Brain microvascular endothelial cell (primary cell): Measurements from ENCODE around the gene DEFB121.

Experiments
- DNase-seq: peaks from one replicate; pipeline ENCODE4 v3.0.0-alpha.2; 2020
- H3K27ac ChIP-seq: fragments of 250-450 bp; sonication (Bioruptor Pico); 2 replicates; pipeline ENCODE4 v1.5.1; 2020; ENCODE audit warnings: mild to moderate bottlenecking, moderate library complexity
- H3K27me3 ChIP-seq: fragments of 250-450 bp; sonication (Bioruptor Pico); replicated peaks from 2 replicates; pipeline ENCODE4 v1.5.1; 2020; ENCODE audit warnings: mild to moderate bottlenecking
- H3K36me3 ChIP-seq: fragments of 250-450 bp; sonication (Bioruptor Pico); replicated peaks from 2 replicates; pipeline ENCODE4 v1.5.1; 2020; ENCODE audit warnings: mild to moderate bottlenecking
- H3K4me3 ChIP-seq: 2 replicates; pipeline ENCODE4 v1.5.1; 2011; ENCODE audit warnings: low read depth, mild to moderate bottlenecking, control low read depth, low read length, moderate library complexity
- in situ Hi-C: cut with HindIII; loops from 2 replicates; pipeline ENCODE4 v1.10.0; 2017; ENCODE audit warnings: low sequenced_read_pairs, low pct_ligation_motif_present
- TF ChIP-seq, protein P1 (sequence below): IDR thresholded peaks from 2 replicates; pipeline ENCODE4 v1.5.1; 2011; ENCODE audit warnings: low read depth, mild to moderate bottlenecking, moderate library complexity, low read length, control low read depth, inconsistent platforms; ENCODE audit errors: missing control alignments

The DEFB121 gene, protein sequence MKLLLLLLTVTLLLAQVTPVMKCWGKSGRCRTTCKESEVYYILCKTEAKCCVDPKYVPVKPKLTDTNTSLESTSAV

DNA sequence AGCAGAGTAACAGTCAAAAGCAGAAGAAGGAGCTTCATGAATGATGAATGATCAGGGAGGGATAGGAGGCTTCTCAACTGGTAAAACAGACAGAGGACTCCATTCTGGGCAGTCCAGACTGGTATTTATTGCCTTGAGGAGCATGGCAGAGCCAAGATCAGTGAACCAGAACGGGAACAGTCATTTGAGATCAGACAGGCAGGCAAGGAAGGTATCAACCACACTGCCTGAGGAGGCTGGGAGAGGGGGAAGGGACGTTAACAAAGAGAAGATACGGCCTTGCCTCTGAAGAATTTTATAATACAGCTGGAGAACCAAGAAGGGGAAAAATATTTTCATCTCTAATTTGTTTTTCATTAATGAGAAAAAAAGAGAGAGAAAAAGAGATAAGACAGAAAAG lies at the start of gene DEFB121:
Gene DEFB121 (minus strand): TSS at position 101 of the 400 bp plus-strand sequence. CDS start 63 bp downstream, at position 38.
- Histone ChIP-seq H3K27ac (no peak within 1 kb of the TSS), H3K4me3 (no peak within 1 kb of the TSS), H3K27me3 (no peaks in the 10 kb centered on the region), H3K36me3 (no peaks in the 10 kb centered on the region)
- TF ChIP-seq, protein P1, sequence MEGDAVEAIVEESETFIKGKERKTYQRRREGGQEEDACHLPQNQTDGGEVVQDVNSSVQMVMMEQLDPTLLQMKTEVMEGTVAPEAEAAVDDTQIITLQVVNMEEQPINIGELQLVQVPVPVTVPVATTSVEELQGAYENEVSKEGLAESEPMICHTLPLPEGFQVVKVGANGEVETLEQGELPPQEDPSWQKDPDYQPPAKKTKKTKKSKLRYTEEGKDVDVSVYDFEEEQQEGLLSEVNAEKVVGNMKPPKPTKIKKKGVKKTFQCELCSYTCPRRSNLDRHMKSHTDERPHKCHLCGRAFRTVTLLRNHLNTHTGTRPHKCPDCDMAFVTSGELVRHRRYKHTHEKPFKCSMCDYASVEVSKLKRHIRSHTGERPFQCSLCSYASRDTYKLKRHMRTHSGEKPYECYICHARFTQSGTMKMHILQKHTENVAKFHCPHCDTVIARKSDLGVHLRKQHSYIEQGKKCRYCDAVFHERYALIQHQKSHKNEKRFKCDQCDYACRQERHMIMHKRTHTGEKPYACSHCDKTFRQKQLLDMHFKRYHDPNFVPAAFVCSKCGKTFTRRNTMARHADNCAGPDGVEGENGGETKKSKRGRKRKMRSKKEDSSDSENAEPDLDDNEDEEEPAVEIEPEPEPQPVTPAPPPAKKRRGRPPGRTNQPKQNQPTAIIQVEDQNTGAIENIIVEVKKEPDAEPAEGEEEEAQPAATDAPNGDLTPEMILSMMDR: no peak
- no peak for DNase-seq
- in situ Hi-C loops: no loop called here

DNA sequence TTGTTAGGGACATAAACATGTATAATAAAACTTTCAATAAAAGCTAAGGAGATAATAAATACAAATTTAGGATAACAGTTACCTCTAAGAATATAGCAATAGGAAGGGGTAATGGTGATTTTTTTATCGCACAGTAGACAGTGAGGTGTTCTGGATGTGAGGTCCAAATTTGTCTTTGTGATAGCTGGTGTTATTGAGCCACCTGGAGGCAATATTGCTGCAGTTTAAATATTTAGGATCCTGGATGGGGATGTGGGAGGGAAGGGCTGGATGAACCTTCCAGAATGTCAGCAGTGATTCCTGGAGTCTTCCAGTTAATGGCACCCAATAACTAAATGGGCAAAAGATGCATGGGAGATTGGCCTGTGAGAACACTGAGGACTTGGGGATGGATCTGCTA lies 48.3 kb upstream of the DEFB121 start:
- Histone ChIP-seq H3K36me3 (no peaks in the 10 kb centered on the region), H3K27ac (no peak overlapping the region), H3K27me3 (no peaks in the 10 kb centered on the region), H3K4me3 (no peak overlapping the region)
- in situ Hi-C loops: no loop called here
- TF ChIP-seq, protein P1: no peak
- DNase-seq: no peak

DNA sequence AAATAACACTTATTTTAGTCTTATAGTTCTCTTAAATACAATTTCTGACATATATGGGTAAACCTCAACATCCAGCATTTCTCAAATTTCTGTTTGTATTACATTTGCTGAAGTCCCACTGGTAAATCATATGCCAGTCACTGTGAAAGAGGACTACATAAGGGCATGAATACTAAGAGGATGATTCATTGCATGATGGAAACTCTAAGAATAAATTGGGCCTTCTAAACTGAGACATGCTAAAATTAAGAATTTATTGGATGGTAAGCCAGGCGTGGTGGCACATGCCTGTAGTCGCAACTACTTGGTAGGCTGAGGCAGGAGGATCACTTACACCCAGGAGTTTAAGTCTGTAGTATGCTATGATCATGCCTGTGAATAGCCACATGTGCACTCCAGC lies 46.6 kb upstream of the DEFB121 start:
- in situ Hi-C loops: no loop called here
- DNase-seq: no peak
- Histone ChIP-seq H3K36me3 (no peaks in the 10 kb centered on the region), H3K4me3 (no peak overlapping the region), H3K27ac (no peak overlapping the region), H3K27me3 (no peaks in the 10 kb centered on the region)
- TF ChIP-seq, protein P1: no peak

DNA sequence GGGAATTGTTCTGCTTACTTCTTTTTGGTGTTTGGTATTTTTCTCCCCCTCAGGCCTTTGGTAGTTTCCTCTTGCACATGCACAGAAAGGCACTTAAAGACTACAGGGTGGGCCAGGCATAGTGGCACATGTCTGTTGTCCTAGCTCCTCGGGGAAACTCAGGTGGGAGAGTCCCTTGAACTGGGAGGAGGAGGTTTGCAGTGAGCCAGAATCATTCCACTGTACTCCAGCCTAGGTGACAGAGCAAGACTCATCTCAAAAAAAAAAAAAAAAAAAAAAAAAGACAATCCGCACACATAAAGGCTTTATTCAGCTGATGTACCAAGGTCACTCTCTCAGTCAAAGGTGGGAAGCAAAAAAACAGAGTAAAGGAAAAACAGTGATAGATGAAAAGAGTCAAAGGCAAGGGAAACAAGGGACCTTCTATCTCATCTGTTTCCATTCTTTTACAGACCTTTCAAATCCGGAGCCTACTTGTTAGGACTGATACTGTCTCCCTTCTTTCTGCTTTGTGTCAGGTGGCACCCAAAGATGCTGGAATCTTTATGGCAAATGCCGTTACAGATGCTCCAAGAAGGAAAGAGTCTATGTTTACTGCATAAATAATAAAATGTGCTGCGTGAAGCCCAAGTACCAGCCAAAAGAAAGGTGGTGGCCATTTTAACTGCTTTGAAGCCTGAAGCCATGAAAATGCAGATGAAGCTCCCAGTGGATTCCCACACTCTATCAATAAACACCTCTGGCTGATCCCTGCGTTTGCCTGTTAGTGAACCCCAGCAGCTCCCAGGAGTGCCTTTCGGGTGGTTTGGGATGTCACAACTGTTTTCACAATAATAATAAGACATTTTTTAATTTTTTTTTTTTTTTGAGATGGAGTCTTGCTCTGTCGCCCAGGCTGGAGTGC lies 43.7 kb upstream of the DEFB121 start:
- Histone ChIP-seq H3K27ac (no peak overlapping the region), H3K27me3 (no peaks in the 10 kb centered on the region), H3K36me3 (no peaks in the 10 kb centered on the region), H3K4me3 (no peak overlapping the region)
- no peak for DNase-seq
- in situ Hi-C loops: no loop called here
- TF ChIP-seq, protein P1: no peak

DNA sequence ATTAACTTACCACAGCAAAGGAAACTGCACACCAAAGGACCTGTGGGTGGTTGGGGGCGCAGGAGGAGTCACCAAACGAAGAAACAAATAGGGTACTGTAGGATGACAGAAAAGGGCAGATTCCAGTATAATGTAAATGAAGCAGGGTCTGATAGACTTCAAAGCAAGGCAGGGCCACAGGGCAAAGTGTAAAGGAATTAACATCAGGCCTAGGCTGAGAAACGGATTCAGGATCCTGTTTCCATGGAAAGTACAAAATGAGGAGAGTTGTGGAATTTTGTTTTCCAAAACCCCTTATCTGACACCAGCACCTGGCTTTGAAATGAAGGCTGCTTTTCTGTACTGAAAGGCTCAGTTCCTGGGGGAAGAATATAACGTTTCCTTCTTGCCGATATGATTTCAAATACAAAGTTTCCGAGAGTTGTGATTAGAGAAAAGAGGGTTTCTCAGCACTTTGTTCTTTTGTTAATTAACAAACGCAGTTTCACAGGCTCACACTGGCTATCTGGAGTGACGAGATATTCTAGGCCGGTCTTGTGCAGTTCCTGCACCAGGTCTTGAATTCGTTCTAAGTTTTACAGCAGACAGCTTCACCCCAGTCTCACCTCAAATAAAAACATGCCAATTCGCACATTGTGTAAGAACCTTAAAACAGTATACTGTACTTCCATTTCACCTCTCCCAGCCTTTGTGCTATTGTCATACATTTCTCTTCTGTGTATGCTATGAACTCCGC lies 40.2 kb upstream of the DEFB121 start:
- no peaks in the 10 kb centered on the region for H3K27me3 ChIP-seq
- no peak overlapping the region for H3K27ac ChIP-seq
- no peaks in the 10 kb centered on the region for H3K36me3 ChIP-seq
- in situ Hi-C loops: no loop called here
- no peak overlapping the region for H3K4me3 ChIP-seq
- TF ChIP-seq, protein P1: no peak
- no peak for DNase-seq
